Endodermal cell (in vitro differentiated cells): ENCODE data around the gene CENPA. TPM values are rescaled to one million over a fixed set of nuclear protein-coding genes. Genes with fewer than 3 reads are reported as not detected.
A peak's percentile ranks its signal among the peaks of the same experiment; 100 is the strongest.

Experiments used
- DNase-seq: peaks from one replicate; pipeline ENCODE4 v3.0.0-alpha.2; 2017
- H3K27ac ChIP-seq: 2 replicates; pipeline ENCODE4 v1.5.1; 2013; ENCODE audit warnings: mild to moderate bottlenecking, low read depth, low read length, moderate library complexity
- H3K27me3 ChIP-seq: 2 replicates; pipeline ENCODE4 v1.6.1; 2013; ENCODE audit warnings: mild to moderate bottlenecking, low read length, moderate library complexity; ENCODE audit not compliant: insufficient read depth, control insufficient read depth, poor library complexity, severe bottlenecking
- H3K36me3 ChIP-seq: 2 replicates; pipeline ENCODE4 v1.7.0; 2013; ENCODE audit warnings: mild to moderate bottlenecking, low read length, moderate library complexity; ENCODE audit not compliant: control insufficient read depth, insufficient read depth
- H3K4me1 ChIP-seq: one replicate; pipeline ENCODE4 v1.7.0; 2013; ENCODE audit warnings: low read length; ENCODE audit not compliant: control insufficient read depth, insufficient read depth
- H3K4me3 ChIP-seq: 2 replicates; pipeline ENCODE4 v1.5.1; 2013; ENCODE audit warnings: mild to moderate bottlenecking, low read length, moderate library complexity
- H3K9ac ChIP-seq: 2 replicates; pipeline ENCODE4 v1.6.1; 2013; ENCODE audit warnings: mild to moderate bottlenecking, low read length, moderate library complexity; ENCODE audit not compliant: poor library complexity, severe bottlenecking; ENCODE audit errors: extremely low read depth
- H3K9me3 ChIP-seq: 2 replicates; pipeline ENCODE4 v1.6.1; 2013; ENCODE audit warnings: mild to moderate bottlenecking, low read length, moderate library complexity; ENCODE audit not compliant: control insufficient read depth
- H3K27ac Mint-ChIP-seq: 2 replicates; pipeline ENCODE4 v1.8.0; 2020; ENCODE audit warnings: mixed read lengths
- H3K27me3 Mint-ChIP-seq: 2 replicates; pipeline ENCODE4 v1.8.0; 2021; ENCODE audit warnings: mild to moderate bottlenecking, mixed read lengths; ENCODE audit not compliant: insufficient read depth
- H3K36me3 Mint-ChIP-seq: 2 replicates; pipeline ENCODE4 v1.8.0; 2020; ENCODE audit warnings: low read depth, mixed read lengths
- H3K4me1 Mint-ChIP-seq: 2 replicates; pipeline ENCODE4 v1.8.0; 2020; ENCODE audit warnings: mixed read lengths
- H3K4me3 Mint-ChIP-seq: 2 replicates; pipeline ENCODE4 v1.8.0; 2020; ENCODE audit warnings: mild to moderate bottlenecking, moderate library complexity, mixed read lengths
- H3K9me3 Mint-ChIP-seq: 2 replicates; pipeline ENCODE4 v1.8.0; 2020; ENCODE audit warnings: mild to moderate bottlenecking, mixed read lengths
- WGBS, 2 experiments: methylation state at CpG; one replicate each; pipeline versions ENCODE4 v1.1.5 to v1.1.7; 2013; ENCODE audit warnings: missing lambda C conversion rate in 2 of 2, mixed read lengths in 1 of 2; ENCODE audit not compliant: insufficient coverage in 1 of 2, insufficient read length in 1 of 2; 5-methylcytosine and 5-hydroxymethylcytosine counted together
- total RNA-seq, 2 donors: library from RNA; stranded (reverse); fragmentation: NEBNext Ultra II Directional in 1 of 2; extraction: Animal tissue kit (Norgen Biotek cat#: 25700) in 1 of 2; gene quantifications; 2 replicates in 1 of 2; 3 replicates in 1 of 2; pipeline ENCODE4 v1.2.1, GENCODE V29; 2021
- TF ChIP-seq, protein P1 (sequence below): fragments of 200-600 bp; sonication (generic); conservative IDR thresholded peaks from 2 replicates; pipeline ENCODE4 v1.5.0; 2021; ENCODE audit warnings: antibody characterized with exemption, mild to moderate bottlenecking

Gene CENPA
- total RNA-seq, 2 donors from 2014 or later = 21.5 to 38.3 TPM

DNA sequence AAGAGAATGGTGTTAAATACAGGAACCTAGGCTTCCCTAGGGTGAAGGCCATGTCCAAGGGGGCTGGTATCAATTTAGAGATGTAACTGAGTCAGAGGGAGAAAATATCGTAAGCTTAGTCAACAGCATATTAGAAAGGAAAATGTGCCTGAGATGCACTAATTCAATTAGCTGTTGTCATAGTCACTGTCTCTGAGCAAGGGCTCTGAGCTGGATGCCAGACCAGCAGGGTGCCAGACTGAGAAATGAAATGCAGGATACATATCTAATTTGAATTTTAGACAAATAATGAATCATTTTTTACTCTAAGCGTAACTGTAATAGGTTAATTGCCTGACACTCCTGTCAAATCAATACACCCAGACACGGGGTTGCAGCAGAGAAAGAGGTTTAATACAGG is 33.2 kb upstream of the CENPA start:
- H3K9ac ChIP-seq = no peak overlapping the region
- Mint-ChIP-seq H3K4me3 (no peak overlapping the region), H3K36me3 (peaks cover 5% of the 10 kb centered on the region), H3K9me3 (peaks cover 6% of the 10 kb centered on the region), H3K27ac (no peak overlapping the region), H3K27me3 (peaks cover 7% of the 10 kb centered on the region), H3K4me1 (peaks cover 42% of the 10 kb centered on the region)
- TF ChIP-seq, protein P1, sequence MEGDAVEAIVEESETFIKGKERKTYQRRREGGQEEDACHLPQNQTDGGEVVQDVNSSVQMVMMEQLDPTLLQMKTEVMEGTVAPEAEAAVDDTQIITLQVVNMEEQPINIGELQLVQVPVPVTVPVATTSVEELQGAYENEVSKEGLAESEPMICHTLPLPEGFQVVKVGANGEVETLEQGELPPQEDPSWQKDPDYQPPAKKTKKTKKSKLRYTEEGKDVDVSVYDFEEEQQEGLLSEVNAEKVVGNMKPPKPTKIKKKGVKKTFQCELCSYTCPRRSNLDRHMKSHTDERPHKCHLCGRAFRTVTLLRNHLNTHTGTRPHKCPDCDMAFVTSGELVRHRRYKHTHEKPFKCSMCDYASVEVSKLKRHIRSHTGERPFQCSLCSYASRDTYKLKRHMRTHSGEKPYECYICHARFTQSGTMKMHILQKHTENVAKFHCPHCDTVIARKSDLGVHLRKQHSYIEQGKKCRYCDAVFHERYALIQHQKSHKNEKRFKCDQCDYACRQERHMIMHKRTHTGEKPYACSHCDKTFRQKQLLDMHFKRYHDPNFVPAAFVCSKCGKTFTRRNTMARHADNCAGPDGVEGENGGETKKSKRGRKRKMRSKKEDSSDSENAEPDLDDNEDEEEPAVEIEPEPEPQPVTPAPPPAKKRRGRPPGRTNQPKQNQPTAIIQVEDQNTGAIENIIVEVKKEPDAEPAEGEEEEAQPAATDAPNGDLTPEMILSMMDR = no peak
- H3K9me3 ChIP-seq = peaks cover 11% of the 10 kb centered on the region
- no peaks in the 10 kb centered on the region for H3K27me3 ChIP-seq
- no peak for DNase-seq
- H3K4me1 ChIP-seq = peaks cover 16% of the 10 kb centered on the region
- H3K36me3 ChIP-seq = no peaks in the 10 kb centered on the region
- 82 to 83% methylated on average over 1 to 3 of the region's 3 CpGs for WGBS, 2 experiments
- H3K4me3 ChIP-seq = no peak overlapping the region
- H3K27ac ChIP-seq = no peak overlapping the region

DNA sequence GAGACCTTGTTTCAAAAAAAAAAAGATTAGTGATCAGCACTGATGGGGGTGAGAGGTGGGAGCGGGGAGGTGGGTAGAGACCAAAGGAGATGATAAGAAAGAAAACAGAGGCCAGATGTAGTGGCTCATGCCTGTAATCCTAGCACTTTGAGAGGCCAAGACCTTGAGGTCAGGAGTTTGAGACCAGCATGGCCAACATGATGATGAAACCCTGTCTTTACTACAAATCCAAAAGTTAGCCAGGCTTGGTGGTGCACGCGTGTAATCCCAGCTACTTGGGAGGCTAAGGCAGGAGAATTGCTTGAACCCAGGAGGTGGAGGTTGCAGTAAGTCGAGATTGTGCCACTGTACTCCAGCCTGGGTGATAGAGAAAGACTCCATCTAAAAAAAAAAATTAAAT is 31.3 kb upstream of the CENPA start:
- Histone ChIP-seq H3K4me1 (peaks cover 20% of the 10 kb centered on the region), H3K9ac (no peak overlapping the region), H3K4me3 (no peak overlapping the region), H3K27me3 (no peaks in the 10 kb centered on the region), H3K36me3 (no peaks in the 10 kb centered on the region), H3K27ac (no peak overlapping the region), H3K9me3 (peaks cover 11% of the 10 kb centered on the region)
- Mint-ChIP-seq H3K27ac (no peak overlapping the region), H3K36me3 (peaks cover 5% of the 10 kb centered on the region), H3K27me3 (peaks cover 5% of the 10 kb centered on the region), H3K4me3 (no peak overlapping the region), H3K4me1 (peaks cover 53% of the 10 kb centered on the region), H3K9me3 (peaks cover 6% of the 10 kb centered on the region)
- TF ChIP-seq, protein P1 = no peak
- WGBS, 2 experiments = 93 to 96% methylated on average over 3 to 4 of the region's 4 CpGs
- DNase-seq = no peak

DNA sequence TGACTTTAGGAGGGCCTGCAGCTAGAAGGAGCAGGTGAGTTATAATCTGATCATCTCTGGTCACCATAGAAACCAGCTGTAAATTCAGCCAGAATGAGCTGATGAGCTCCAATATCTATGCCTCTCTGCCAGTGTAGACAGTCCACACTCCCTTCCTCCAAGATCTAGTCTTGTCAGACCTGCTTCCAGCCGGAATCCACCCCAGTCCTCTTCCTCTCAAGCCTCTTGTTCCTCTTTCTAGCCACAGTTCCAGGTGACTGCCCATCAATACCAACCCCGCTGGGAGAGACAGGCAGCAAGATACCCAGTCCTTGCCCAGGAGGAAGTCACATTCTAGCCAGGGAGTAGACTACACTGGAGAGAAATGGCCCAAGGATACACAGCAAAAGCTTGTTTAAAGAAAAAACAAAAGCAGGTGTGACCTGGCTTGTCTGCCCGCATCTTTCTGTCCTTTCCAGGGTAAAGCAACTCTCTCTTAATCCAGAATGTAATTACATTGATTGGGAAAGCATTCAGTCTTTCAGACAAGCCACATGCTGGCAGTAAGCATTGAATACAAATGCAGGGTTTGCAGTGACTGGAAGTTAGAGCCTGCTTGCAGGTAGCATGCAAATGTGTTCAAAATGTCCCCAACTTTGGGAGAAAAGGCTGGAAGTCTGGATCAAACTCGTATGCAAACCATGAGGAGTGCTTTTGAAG is 30.7 kb upstream of the CENPA start:
- peaks cover 6% of the 10 kb centered on the region for H3K9me3 Mint-ChIP-seq
- WGBS, 2 experiments = 54 to 62% methylated on average over 3 to 4 of the region's 4 CpGs
- H3K9me3 ChIP-seq = peaks cover 11% of the 10 kb centered on the region
- peaks cover 20% of the 10 kb centered on the region for H3K4me1 ChIP-seq
- TF ChIP-seq, protein P1 = no peak
- H3K27me3 ChIP-seq = no peaks in the 10 kb centered on the region
- no peak overlapping the region for H3K27ac ChIP-seq
- H3K9ac ChIP-seq = no peak overlapping the region
- peak overlapping the region; percentile 83 for H3K27ac Mint-ChIP-seq
- DNase-seq = no peak
- no peaks in the 10 kb centered on the region for H3K36me3 ChIP-seq
- H3K4me3 Mint-ChIP-seq = no peak overlapping the region
- H3K4me1 Mint-ChIP-seq = peaks cover 51% of the 10 kb centered on the region
- peaks cover 5% of the 10 kb centered on the region for H3K27me3 Mint-ChIP-seq
- H3K36me3 Mint-ChIP-seq = peaks cover 5% of the 10 kb centered on the region
- H3K4me3 ChIP-seq = no peak overlapping the region
